Bronchial epithelial cell (primary cell): Measurements from ENCODE around the gene KAZN. TPM values are rescaled to one million over a fixed set of nuclear protein-coding genes. Genes with fewer than 3 reads are reported as not detected.

Experiments
- DNase-seq: peaks from one replicate; pipeline ENCODE4 v3.0.0-alpha.2; 2010; ENCODE audit warnings: low read depth
- FAIRE-seq: peaks from 2 replicates; lab custom pipeline; 2011; peaks lifted over from hg19 to GRCh38; lab: Jason Lieb, UNC
- H3K27me3 ChIP-seq: 2 replicates; pipeline ENCODE4 v1.5.1; 2011; ENCODE audit warnings: low read length; ENCODE audit not compliant: control insufficient read depth, insufficient read depth
- H3K36me3 ChIP-seq: 2 replicates; pipeline ENCODE4 v1.5.1; 2011; ENCODE audit warnings: low read length; ENCODE audit not compliant: control insufficient read depth, insufficient read depth
- H3K4me3 ChIP-seq: 2 replicates; pipeline ENCODE4 v1.5.1; 2011; ENCODE audit warnings: mild to moderate bottlenecking, low read depth, low read length, control low read depth
- total RNA-seq: library from RNA; depleted of rRNA; stranded (reverse); fragments of >200 nt; gene quantifications from 2 replicates; pipeline ENCODE4 v1.2.1, GENCODE V29; 2014
- TF ChIP-seq, protein P1 (sequence below): IDR thresholded peaks from 2 replicates; pipeline ENCODE4 v1.5.1; 2011; ENCODE audit warnings: mild to moderate bottlenecking, moderate library complexity, low read length, control low read depth, inconsistent platforms; ENCODE audit not compliant: insufficient read depth, severe bottlenecking

KAZN gene
- total RNA-seq, 1 donor from 2014 or later: 4.7 TPM

DNA sequence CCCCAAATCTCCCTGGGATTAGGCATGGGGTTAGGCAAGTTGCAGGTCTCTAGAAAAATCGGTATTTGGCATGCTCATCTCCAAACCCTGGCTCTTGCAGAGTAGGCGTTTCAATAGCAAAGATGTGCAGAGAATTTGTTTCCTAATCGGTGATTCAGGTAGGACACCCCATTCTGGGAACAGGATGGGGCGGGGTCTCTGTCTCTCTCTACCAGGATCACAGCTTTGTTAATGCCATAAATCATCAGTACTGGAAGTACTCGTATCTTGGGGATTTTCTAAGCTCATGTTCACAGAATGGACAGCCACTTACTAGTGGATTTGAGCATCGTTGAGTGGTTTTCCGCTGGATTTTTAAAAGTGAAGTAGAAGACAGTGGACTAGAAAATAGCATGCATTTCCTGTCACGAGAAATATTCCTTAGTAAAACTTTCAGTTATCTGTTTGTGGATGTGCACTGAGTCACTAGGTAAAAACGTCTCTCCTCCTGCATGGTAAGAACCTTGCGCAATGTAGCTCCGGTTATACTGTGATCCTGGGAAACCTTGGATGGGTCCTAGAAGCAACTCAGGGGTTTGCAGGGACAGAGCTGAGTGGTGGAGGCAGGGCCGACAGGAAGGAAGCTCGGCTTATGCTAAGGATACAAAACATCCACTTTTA is 560.2 kb downstream of the KAZN start:
- no peak for FAIRE-seq
- Histone ChIP-seq H3K4me3 (no peak overlapping the region), H3K36me3 (no peaks in the 10 kb centered on the region), H3K27me3 (no peaks in the 10 kb centered on the region)
- peak; percentile 81 for DNase-seq
- TF ChIP-seq, protein P1, sequence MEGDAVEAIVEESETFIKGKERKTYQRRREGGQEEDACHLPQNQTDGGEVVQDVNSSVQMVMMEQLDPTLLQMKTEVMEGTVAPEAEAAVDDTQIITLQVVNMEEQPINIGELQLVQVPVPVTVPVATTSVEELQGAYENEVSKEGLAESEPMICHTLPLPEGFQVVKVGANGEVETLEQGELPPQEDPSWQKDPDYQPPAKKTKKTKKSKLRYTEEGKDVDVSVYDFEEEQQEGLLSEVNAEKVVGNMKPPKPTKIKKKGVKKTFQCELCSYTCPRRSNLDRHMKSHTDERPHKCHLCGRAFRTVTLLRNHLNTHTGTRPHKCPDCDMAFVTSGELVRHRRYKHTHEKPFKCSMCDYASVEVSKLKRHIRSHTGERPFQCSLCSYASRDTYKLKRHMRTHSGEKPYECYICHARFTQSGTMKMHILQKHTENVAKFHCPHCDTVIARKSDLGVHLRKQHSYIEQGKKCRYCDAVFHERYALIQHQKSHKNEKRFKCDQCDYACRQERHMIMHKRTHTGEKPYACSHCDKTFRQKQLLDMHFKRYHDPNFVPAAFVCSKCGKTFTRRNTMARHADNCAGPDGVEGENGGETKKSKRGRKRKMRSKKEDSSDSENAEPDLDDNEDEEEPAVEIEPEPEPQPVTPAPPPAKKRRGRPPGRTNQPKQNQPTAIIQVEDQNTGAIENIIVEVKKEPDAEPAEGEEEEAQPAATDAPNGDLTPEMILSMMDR: no peak

DNA sequence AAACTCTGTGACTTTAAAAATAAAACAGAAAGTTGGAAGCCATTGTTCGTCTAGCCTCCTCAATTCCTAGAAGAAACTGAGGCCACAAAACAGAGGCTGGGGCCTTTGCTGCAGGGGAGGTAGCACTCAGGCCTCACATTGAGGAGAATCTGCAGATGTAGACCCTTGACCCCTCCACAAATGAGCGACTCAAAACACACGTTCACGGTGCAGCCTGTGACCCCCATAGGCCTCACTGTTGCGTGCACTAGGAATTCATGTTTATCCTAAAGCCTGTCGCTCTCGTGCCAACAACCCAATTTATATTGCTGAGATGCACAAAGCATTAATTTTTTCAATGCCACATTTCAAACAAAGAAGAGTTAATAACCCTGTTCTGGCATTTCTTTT is 560.7 kb downstream of the KAZN start:
- no peaks in the 10 kb centered on the region for H3K36me3 ChIP-seq
- H3K4me3 ChIP-seq: no peak overlapping the region
- TF ChIP-seq, protein P1: no peak
- FAIRE-seq (no peak), DNase-seq (no peak)
- H3K27me3 ChIP-seq: no peaks in the 10 kb centered on the region

DNA sequence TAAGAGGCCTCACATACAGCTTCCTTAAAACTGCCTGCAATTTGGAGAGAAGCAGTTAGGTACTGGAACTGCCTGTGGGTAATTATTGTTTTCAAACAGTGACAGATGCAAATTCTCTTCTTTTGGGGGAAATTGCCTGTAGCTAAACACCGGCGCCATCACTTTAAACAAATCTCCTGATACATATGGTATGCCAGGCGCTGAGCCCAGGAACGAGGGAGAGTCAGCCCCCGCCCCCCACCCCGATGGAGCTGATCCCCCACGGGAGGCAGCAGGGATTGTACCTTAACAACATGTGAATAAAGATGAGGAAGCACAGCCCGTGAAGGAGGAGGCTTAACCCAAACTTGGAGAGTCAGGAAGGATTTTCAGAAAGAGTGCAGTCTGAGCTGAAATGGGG is 562.1 kb downstream of the KAZN start:
- no peaks in the 10 kb centered on the region for H3K27me3 ChIP-seq
- TF ChIP-seq, protein P1: no peak
- H3K36me3 ChIP-seq: no peaks in the 10 kb centered on the region
- DNase-seq (no peak), FAIRE-seq (no peak)
- no peak overlapping the region for H3K4me3 ChIP-seq

DNA sequence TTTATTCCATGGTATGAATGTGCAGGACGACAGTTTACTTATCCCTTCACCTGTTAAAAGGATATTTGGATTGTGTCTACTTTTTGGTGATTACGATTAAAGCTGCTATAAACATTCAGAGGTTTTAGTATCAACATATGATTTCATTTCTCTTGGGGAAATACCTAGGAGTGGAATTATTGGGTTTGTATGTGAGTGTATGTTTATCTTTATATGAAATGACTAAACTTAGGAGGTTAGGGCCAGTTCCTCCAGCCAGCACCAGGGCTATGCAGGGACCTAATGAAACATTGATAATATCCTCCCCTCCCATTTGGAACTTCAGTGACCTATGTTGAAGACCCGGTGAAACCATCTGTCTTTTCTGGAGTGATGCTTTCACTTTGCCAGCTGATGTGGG is 568.9 kb downstream of the KAZN start:
- no peaks in the 10 kb centered on the region for H3K27me3 ChIP-seq
- TF ChIP-seq, protein P1: no peak
- no peak overlapping the region for H3K4me3 ChIP-seq
- FAIRE-seq (no peak), DNase-seq (peak; percentile 23)
- no peaks in the 10 kb centered on the region for H3K36me3 ChIP-seq
